Endodermal cell (in vitro differentiated cells): ENCODE measurements around the gene TBL1X. TPM values are rescaled to one million over a fixed set of nuclear protein-coding genes. Genes with fewer than 3 reads are reported as not detected.

ENCODE experiments used
- DNase-seq: peaks from one replicate; pipeline ENCODE4 v3.0.0-alpha.2; 2017
- H3K27ac ChIP-seq: 2 replicates; pipeline ENCODE4 v1.5.1; 2013; ENCODE audit warnings: mild to moderate bottlenecking, low read depth, low read length, moderate library complexity
- H3K27me3 ChIP-seq: 2 replicates; pipeline ENCODE4 v1.6.1; 2013; ENCODE audit warnings: mild to moderate bottlenecking, low read length, moderate library complexity; ENCODE audit not compliant: insufficient read depth, control insufficient read depth, poor library complexity, severe bottlenecking
- H3K36me3 ChIP-seq: 2 replicates; pipeline ENCODE4 v1.7.0; 2013; ENCODE audit warnings: mild to moderate bottlenecking, low read length, moderate library complexity; ENCODE audit not compliant: control insufficient read depth, insufficient read depth
- H3K4me1 ChIP-seq: one replicate; pipeline ENCODE4 v1.7.0; 2013; ENCODE audit warnings: low read length; ENCODE audit not compliant: control insufficient read depth, insufficient read depth
- H3K4me3 ChIP-seq: 2 replicates; pipeline ENCODE4 v1.5.1; 2013; ENCODE audit warnings: mild to moderate bottlenecking, low read length, moderate library complexity
- H3K9ac ChIP-seq: 2 replicates; pipeline ENCODE4 v1.6.1; 2013; ENCODE audit warnings: mild to moderate bottlenecking, low read length, moderate library complexity; ENCODE audit not compliant: poor library complexity, severe bottlenecking; ENCODE audit errors: extremely low read depth
- H3K9me3 ChIP-seq: 2 replicates; pipeline ENCODE4 v1.6.1; 2013; ENCODE audit warnings: mild to moderate bottlenecking, low read length, moderate library complexity; ENCODE audit not compliant: control insufficient read depth
- H3K27ac Mint-ChIP-seq: 2 replicates; pipeline ENCODE4 v1.8.0; 2020; ENCODE audit warnings: mixed read lengths
- H3K27me3 Mint-ChIP-seq: 2 replicates; pipeline ENCODE4 v1.8.0; 2021; ENCODE audit warnings: mild to moderate bottlenecking, mixed read lengths; ENCODE audit not compliant: insufficient read depth
- H3K36me3 Mint-ChIP-seq: 2 replicates; pipeline ENCODE4 v1.8.0; 2020; ENCODE audit warnings: low read depth, mixed read lengths
- H3K4me1 Mint-ChIP-seq: 2 replicates; pipeline ENCODE4 v1.8.0; 2020; ENCODE audit warnings: mixed read lengths
- H3K4me3 Mint-ChIP-seq: 2 replicates; pipeline ENCODE4 v1.8.0; 2020; ENCODE audit warnings: mild to moderate bottlenecking, moderate library complexity, mixed read lengths
- H3K9me3 Mint-ChIP-seq: 2 replicates; pipeline ENCODE4 v1.8.0; 2020; ENCODE audit warnings: mild to moderate bottlenecking, mixed read lengths
- CTCF ChIP-seq: fragments of 200-600 bp; sonication (generic); conservative IDR thresholded peaks from 2 replicates; pipeline ENCODE4 v1.5.0; 2021; ENCODE audit warnings: antibody characterized with exemption, mild to moderate bottlenecking
- WGBS, 2 experiments: methylation state at CpG; one replicate each; pipeline versions ENCODE4 v1.1.5 to v1.1.7; 2013; ENCODE audit warnings: missing lambda C conversion rate in 2 of 2, mixed read lengths in 1 of 2; ENCODE audit not compliant: insufficient coverage in 1 of 2, insufficient read length in 1 of 2; 5-methylcytosine and 5-hydroxymethylcytosine counted together
- total RNA-seq, 2 donors: library from RNA; stranded (reverse); fragmentation: NEBNext Ultra II Directional in 1 of 2; extraction: Animal tissue kit (Norgen Biotek cat#: 25700) in 1 of 2; gene quantifications; 2 replicates in 1 of 2; 3 replicates in 1 of 2; pipeline ENCODE4 v1.2.1, GENCODE V29; 2021

The TBL1X gene
- total RNA-seq, 2 donors from 2014 or later = 19.1 to 24.1 TPM

DNA sequence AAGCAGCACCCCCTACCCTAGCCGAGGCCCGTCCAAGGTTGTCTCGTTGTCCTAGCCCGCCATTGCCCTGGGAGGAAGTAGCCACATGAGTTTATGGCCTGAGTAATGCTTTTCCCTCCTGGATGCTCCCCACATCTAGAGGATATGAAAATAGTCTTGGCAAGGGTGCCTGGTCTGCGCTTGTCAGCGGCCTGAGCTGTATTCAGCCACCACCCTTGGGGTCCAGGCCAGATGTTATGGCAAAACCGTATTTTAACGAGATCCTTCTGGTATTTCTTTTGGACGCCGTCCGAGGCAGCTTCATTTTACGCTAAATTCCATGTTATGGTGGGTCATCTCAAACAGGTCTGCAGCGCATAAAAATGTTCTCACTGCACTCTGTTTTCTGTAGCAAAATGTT, 211.4 kb downstream of the TBL1X start:
- H3K36me3 Mint-ChIP-seq = peaks cover 13% of the 10 kb centered on the region
- Histone ChIP-seq H3K4me1 (no peaks in the 10 kb centered on the region), H3K9me3 (no peaks in the 10 kb centered on the region), H3K27ac (no peak overlapping the region), H3K4me3 (no peak overlapping the region), H3K36me3 (no peaks in the 10 kb centered on the region), H3K9ac (no peak overlapping the region), H3K27me3 (no peaks in the 10 kb centered on the region)
- no peak overlapping the region for H3K4me3 Mint-ChIP-seq
- no peaks in the 10 kb centered on the region for H3K27me3 Mint-ChIP-seq
- no peak for TF ChIP-seq CTCF
- no peak overlapping the region for H3K27ac Mint-ChIP-seq
- H3K4me1 Mint-ChIP-seq = no peaks in the 10 kb centered on the region
- peaks cover 50% of the 10 kb centered on the region for H3K9me3 Mint-ChIP-seq
- no peak for DNase-seq
- WGBS, 2 experiments = 83% methylated on average over 13 of the region's 13 CpGs; no CpG with 5 or more reads in 1 of the 2 experiments

DNA sequence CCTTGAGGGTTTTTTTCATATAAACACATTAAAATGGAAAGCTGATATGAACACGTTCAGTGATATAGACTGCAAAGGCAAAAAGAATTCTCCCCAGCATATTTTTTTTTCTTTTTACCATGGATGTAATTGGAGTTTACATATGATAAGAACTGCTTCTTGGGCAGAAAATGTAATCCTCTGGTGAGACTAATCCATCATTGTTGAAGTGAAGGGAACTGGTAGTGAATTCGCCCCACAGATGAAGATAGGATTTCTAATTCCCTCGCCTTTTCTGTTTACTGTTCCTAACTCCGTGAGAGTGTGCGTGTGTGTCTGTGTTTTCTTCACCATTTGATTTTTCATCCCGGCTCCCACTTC, 211.9 kb downstream of the TBL1X start:
- Histone ChIP-seq H3K4me1 (no peaks in the 10 kb centered on the region), H3K27ac (no peak overlapping the region), H3K4me3 (no peak overlapping the region), H3K9me3 (no peaks in the 10 kb centered on the region), H3K9ac (no peak overlapping the region), H3K36me3 (no peaks in the 10 kb centered on the region), H3K27me3 (no peaks in the 10 kb centered on the region)
- no peak overlapping the region for H3K4me3 Mint-ChIP-seq
- DNase-seq = no peak
- H3K9me3 Mint-ChIP-seq = peaks cover 49% of the 10 kb centered on the region
- 87 to 95% methylated on average over 3 to 5 of the region's 6 CpGs for WGBS, 2 experiments
- peaks cover 13% of the 10 kb centered on the region for H3K36me3 Mint-ChIP-seq
- no peaks in the 10 kb centered on the region for H3K4me1 Mint-ChIP-seq
- H3K27ac Mint-ChIP-seq = no peak overlapping the region
- no peak for TF ChIP-seq CTCF
- H3K27me3 Mint-ChIP-seq = no peaks in the 10 kb centered on the region

DNA sequence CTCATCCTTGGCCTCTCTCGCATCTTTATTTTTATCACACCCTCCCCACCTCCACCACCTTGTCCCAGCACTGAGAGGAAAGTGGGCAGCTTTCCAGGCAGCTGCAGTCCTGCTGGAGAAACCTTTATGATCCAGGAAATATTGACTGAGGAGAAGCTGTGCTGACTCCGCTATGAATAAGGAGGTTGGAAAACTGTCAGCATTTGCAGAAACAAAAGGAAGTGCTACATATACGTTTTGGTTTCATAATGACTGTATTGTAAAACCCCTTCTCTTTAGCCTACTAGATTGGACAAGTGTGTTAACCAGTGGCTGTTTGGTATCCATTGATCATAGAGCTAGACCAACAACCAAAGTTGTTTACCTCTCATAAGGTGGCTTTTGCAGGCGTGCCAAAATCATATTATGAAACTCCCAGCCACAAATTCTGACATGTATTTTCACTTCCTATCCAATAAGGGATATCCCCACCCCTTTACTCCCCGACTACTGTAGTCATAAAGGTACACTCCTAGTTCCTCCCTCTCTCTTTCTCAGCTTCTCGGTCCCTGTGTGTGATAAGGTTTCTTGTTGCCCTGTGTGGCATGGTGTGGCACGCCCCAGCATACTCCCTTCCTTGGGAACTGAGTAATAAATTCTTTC, 212.4 kb downstream of the TBL1X start:
- H3K9me3 ChIP-seq = no peaks in the 10 kb centered on the region
- H3K36me3 Mint-ChIP-seq = peaks cover 12% of the 10 kb centered on the region
- H3K9ac ChIP-seq = no peak overlapping the region
- H3K4me3 ChIP-seq = no peak overlapping the region
- 93 to 100% methylated on average over 1 to 4 of the region's 7 CpGs for WGBS, 2 experiments
- H3K36me3 ChIP-seq = no peaks in the 10 kb centered on the region
- H3K4me1 ChIP-seq = no peaks in the 10 kb centered on the region
- H3K4me3 Mint-ChIP-seq = no peak overlapping the region
- H3K4me1 Mint-ChIP-seq = no peaks in the 10 kb centered on the region
- H3K9me3 Mint-ChIP-seq = peaks cover 47% of the 10 kb centered on the region
- H3K27me3 ChIP-seq = no peaks in the 10 kb centered on the region
- H3K27ac ChIP-seq = no peak overlapping the region
- no peak for TF ChIP-seq CTCF
- no peak overlapping the region for H3K27ac Mint-ChIP-seq
- DNase-seq = no peak
- no peaks in the 10 kb centered on the region for H3K27me3 Mint-ChIP-seq
